ENCODE results near the gene KRTAP9-6.
"Not testable (repeated sequence)": the region's sequence is repeated elsewhere in the genome, so short reads cannot be mapped to it uniquely, and the experiment has no call there.

Gene KRTAP9-6, protein sequence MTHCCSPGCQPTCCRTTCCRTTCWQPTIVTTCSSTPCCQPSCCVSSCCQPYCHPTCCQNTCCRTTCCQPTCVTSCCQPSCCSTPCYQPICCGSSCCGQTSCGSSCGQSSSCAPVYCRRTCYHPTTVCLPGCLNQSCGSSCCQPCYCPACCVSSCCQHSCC

DNA sequence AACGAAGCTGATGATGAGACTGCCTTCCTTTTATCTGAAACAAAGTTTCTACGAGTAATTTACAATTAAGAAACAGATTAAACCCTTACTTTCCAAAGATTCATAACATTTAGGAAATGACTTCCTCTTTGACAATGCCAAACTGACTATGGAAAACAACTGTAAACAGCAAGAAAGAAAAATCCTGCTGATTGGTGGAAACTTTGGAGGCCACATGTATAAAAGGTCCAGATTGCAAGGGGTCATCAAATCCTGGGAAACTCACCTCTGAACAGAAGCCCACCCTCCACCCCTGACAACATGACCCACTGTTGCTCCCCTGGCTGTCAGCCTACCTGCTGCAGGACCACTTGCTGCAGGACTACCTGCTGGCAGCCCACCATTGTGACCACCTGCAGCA is at the start of gene KRTAP9-6:
Gene KRTAP9-6, plus strand, starts transcription at position 301 of the 400 bp plus-strand sequence. Its CDS starts 0 bp downstream, at position 301.
- no peak for DNase-seq (ENCODE audit: low read depth in 2 of 2)

DNA sequence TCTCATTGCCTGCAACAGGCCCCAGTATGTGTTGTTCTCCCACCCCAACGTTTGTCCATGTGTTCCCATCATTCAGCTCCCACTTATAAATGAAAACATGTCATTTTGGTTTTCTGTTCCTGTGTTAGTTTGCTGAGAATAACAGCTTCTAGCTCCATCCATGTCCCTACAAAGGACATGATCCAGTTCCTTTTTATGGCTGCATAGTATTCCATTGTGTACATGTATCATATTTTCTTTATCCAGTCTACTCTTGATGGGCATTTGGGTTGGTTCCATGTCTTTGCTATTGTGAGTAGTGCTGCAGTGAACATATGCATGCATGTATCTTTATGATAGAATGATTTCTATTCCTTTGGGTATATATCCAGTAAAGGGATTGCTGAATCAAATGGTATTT is 49.5 kb upstream of the KRTAP9-6 start:
- no peak for DNase-seq (ENCODE audit: low read depth in 2 of 2)

DNA sequence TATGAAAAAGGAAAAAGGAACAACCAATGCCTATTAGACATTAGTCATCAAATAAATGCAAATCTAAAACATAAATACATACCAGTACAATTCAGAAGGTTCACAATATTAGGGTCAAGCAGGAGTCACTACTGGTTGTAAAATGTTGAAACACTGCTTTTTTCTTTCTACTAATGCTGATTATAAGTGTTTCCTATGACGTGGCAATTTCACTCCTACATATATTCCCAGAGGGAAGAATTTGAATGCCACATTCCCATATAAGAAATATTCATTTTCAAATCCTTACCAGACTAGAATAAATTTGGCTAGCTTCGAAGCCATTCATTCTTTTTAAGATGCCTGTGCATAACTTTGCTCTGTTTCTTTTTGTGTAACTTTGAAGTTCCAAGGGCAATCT is 41.4 kb upstream of the KRTAP9-6 start:
- DNase-seq (ENCODE audit: low read depth in 2 of 2): no peak

DNA sequence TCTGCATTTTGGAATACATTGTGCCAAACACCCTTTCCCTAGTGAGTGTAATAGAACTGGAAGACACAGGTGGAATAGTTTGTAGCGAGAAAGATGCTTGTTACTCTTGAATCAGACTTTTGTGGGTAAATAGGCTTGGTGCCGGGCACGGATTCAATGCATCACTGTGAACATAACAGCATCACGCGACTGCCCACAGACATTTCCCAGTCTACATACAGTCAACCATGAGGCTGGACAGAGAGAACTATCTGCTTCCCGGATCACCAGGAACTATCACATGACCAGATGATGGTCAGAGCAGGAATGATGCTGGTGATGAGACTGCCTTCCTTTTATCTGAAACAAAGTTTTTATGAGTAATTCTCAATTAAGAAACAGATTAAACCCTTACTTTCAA is 39.1 kb upstream of the KRTAP9-6 start:
- DNase-seq (ENCODE audit: low read depth in 2 of 2): no peak

DNA sequence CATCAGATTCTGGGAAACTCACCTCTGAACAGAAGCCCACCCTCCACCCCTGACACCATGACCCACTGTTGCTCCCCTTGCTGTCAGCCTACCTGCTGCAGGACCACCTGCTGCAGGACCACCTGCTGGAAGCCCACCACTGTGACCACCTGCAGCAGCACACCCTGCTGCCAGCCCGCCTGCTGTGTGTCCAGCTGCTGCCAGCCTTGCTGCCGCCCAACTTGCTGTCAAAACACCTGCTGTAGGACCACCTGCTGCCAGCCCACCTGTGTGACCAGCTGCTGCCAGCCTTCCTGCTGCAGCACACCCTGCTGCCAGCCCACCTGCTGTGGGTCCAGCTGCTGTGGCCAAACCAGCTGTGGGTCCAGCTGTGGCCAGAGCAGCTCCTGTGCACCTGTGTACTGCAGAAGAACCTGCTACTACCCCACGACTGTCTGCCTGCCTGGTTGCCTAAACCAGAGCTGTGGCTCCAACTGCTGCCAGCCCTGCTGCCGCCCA is 38.5 kb upstream of the KRTAP9-6 start, which contains the start of gene KRTAP9-2:
Gene KRTAP9-2, plus strand, starts transcription at position 51 of the 498 bp plus-strand sequence. Its CDS starts 7 bp downstream, at position 58.
- not testable (repeated sequence) for DNase-seq (ENCODE audit: low read depth in 2 of 2)

DNA sequence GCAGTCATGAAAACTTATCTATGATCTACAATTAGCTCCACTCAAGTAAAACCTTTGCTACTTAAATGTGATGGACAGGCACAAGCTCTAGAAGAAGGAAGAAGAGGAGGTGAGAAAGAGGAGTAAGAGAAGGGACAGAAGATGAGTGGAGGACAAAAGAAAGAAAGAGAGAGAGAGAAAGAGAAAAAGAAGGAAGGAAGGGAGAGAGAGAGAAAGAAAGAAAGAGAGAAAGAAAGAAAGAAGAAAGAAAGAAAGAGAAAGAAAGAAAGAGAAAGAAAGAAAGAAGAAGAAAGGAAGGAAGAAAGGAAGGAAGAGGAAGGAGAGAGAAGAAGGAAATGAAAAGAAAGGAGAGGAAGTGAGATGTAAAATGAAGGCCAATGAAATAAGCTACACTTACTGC is 35.1 kb upstream of the KRTAP9-6 start:
- DNase-seq (ENCODE audit: low read depth in 2 of 2): no peak

DNA sequence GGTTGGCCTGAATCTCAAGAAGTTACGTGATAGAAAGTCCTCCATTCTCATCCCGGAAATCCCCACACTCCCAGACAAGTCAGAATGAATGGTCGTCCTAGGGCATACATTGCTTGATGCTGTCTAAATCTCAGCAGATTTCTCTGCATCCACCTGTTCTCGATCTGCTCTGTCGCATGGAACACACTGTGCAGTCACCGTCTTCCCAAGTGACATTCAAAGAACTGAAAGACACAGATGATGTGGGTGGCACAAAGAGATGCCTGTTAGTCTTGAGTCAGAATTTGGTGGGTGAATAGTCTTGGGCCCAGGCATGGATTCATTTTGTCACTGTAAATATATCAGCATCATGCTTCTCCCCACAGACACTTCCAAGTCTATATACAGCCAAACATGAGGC is 33.4 kb upstream of the KRTAP9-6 start:
- no peak for DNase-seq (ENCODE audit: low read depth in 2 of 2)

DNA sequence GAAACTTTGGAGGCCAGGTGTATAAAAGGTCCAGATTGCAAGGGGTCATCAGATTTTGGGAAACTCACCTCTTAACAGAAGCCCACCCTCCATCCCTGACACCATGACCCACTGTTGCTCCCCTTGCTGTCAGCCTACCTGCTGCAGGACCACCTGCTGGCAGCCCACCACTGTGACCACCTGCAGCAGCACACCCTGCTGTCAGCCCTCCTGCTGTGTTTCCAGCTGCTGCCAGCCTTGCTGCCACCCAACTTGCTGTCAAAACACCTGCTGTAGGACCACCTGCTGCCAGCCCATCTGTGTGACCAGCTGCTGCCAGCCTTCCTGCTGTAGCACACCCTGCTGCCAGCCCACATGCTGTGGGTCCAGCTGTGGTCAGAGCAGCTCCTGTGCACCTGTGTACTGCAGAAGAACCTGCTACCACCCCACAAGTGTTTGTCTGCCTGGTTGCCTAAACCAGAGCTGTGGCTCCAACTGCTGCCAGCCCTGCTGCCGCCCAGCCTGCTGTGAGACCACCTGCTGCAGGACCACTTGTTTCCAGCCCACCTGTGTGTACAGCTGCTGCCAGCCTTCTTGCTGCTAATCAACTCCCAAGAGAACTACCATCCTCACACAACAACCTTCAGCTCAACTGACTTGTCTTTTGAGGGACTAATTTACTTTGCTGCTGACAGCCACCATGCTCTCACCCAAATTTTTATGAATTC is 32.6 kb upstream of the KRTAP9-6 start, which contains the start of gene KRTAP9-3:
Gene KRTAP9-3, plus strand, starts transcription at position 51 of the 707 bp plus-strand sequence. Its CDS starts 53 bp downstream, at position 104.
- not testable (repeated sequence) for DNase-seq (ENCODE audit: low read depth in 2 of 2)

DNA sequence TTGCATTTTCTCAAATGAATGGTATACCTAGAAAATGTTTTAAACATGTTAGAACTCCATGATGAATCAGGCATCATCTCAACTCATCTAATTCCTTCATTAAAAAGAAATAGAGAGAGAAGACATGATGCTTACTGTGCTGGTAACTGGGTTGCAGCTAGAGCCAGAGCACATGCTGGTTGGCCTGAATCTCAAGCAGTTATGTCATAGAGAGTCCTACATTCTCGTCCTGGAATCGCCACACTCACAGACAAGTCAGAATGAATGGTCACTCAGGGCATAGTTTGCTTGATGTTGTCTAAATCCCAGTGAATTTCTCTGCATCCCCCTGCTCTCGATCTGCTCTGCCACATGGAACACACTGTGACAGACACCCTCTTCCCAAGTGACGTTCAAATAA is 28.1 kb upstream of the KRTAP9-6 start:
- DNase-seq (ENCODE audit: low read depth in 2 of 2): not testable (repeated sequence)

DNA sequence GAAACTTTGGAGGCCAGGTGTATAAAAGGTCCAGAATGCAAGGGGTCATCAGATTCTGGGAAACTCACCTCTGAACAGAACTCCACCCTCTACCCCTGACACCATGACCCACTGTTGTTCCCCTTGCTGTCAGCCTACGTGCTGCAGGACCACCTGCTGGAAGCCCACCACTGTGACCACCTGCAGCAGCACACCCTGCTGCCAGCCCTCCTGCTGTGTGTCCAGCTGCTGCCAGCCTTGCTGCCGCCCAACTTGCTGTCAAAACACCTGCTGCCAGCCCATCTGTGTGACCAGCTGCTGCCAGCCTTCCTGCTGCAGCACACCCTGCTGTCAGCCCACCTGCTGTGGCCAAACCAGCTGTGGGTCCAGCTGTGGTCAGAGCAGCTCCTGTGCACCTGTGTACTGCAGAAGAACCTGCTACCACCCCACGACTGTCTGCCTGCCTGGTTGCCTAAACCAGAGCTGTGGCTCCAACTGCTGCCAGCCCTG is 27.2 kb upstream of the KRTAP9-6 start, which contains the start of gene KRTAP9-8:
Gene KRTAP9-8, plus strand, starts transcription at position 51 of the 489 bp plus-strand sequence. Its CDS starts 53 bp downstream, at position 104.
- not testable (repeated sequence) for DNase-seq (ENCODE audit: low read depth in 2 of 2)

DNA sequence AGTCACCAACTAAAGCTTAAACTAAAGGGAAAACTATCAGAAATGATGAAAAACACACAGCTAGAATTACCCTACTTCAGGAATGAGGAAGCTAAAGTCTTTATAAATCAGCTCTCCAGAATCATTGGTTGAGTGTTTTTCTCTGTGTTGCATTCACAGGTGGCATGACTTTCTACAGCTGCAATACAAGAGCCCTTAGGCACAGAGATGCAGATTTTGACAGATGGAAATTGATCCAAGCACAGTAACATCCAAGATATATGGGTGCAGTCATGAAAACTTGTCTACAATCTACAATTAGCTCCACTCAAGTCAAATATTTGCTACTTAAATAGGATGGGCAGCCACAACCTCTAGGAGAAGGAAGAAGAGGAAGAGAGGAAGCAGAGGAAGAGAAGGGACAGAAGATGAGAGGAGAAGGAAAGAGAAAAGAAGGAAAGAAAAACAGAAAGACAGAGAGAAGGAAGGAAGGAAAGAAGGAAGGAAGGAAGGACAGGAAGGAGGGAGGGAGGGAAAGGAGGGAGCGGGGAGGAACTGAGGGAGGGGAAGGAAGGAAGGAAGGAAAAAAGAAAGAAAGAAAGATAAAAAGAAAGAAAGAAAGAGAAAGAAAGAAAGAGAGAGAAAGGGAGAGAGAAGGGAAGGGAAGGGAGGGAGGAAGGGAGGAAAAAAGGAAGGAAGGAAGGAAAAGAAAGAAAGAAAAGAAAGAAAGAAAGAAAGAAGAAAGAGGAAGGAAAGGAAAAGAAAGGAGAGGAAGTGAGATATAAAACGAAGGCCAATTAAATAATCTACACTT is 18.0 kb upstream of the KRTAP9-6 start:
- DNase-seq (ENCODE audit: low read depth in 2 of 2): not testable (repeated sequence)

DNA sequence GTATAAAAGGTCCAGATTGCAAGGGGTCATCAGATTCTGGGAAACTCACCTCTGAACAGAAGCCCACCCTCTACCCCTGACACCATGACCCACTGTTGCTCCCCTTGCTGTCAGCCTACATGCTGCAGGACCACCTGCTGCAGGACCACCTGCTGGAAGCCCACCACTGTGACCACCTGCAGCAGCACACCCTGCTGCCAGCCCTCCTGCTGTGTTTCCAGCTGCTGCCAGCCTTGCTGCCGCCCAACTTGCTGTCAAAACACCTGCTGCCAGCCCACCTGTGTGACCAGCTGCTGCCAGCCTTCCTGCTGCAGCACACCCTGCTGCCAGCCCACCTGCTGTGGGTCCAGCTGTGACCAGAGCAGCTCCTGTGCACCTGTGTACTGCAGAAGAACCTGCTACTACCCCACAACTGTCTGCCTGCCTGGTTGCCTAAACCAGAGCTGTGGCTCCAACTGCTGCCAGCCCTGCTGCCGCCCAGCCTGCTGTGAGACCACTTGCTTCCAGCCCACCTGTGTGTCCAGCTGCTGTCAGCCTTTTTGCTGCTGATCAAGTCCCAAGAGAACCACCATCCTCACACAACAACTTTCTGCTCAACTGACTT is 15.4 kb upstream of the KRTAP9-6 start, which contains the start of gene KRTAP9-4:
Gene KRTAP9-4, plus strand, starts transcription at position 51 of the 604 bp plus-strand sequence. Its CDS starts 34 bp downstream, at position 85.
- not testable (repeated sequence) for DNase-seq (ENCODE audit: low read depth in 2 of 2)

DNA sequence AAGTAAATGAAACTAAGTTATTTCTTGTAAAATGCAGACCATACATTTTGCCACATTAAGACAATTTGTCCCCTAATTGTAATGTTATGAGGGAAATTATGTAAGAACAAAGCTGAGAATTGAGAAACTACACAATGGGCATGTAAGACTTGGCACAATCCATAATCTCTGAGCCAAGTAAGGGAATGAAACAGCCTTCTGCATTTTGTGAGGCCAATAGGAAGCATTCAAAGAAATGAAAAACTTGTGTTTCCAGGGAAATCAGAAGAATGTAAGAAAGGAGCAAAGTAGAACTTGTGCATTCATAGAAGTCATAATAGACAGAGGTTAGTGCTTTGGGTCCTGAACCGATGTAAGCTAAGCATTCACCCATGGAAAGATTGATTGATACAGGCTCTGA is 13.9 kb upstream of the KRTAP9-6 start:
- no peak for DNase-seq (ENCODE audit: low read depth in 2 of 2)

DNA sequence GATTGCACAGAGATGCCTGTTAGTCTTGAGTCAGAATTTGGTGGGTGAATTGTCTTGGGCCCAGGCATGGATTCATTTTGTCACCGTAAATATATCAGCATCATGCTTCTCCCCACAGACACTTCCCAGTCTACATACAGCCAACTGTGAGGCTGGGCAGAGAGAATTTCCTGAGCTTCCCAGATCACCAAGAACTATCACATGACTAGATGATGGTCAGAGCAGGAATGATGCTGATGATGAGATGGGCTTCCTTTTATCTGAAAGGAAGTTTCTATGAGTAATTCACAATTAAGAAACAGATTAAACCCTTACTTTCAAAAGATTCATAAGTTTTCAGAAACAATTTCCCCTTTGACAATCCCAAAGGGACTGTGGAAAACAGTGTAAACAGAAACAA is 10.3 kb upstream of the KRTAP9-6 start:
- no peak for DNase-seq (ENCODE audit: low read depth in 2 of 2)

DNA sequence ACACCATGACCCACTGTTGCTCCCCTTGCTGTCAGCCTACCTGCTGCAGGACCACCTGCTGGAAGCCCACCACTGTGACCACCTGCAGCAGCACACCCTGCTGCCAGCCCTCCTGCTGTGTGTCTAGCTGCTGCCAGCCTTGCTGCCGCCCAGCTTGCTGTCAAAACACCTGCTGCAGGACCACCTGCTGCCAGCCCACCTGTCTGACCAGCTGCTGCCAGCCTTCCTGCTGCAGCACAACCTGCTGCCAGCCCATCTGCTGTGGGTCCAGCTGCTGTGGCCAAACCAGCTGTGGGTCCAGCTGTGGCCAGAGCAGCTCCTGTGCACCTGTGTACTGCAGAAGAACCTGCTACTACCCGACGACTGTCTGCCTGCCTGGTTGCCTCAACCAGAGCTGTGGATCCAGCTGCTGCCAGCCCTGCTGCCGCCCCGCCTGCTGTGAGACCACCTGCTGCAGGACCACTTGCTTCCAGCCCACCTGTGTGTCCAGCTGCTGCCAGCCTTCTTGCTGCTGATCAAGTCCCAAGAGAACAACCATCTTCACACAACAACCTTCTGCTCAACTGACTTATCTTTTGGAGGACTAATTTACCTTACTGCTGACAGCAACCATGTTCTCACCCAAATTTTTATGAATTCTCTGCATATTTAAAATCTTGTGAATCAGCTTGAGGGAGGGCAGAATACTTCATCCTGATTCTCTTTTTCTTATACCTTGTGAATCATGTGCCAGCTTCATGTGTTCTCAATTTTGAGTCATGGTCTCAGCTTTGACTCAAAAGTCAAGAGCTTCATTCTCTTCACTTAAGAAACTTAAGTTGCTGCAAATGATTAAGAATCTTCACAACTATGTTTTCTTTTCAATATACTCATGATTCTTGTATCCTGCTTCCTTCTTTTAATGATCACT is 9.5 kb upstream of the KRTAP9-6 start, which contains the start of gene KRTAP9-9:
Gene KRTAP9-9, plus strand, starts transcription at position 4 of the 910 bp plus-strand sequence.
- DNase-seq (ENCODE audit: low read depth in 2 of 2): not testable (repeated sequence)

DNA sequence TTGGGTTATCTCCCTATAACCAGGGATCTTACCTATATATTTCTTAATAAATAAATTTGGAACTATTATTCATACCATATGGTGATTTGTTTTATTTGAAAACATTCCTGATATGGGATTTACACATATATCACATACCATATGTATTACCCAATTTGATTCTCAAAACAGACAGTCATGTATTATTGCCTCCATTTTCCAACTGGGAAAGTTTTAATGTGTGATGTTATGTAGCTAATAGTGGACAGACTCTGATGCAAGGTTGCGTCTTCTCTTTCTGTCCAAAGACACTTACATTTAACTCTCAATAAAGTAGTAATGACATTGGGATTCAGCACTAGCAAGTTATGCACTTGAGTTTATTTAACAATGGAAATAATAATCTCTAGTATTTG is 8.9 kb upstream of the KRTAP9-6 start:
- DNase-seq (ENCODE audit: low read depth in 2 of 2): no peak

DNA sequence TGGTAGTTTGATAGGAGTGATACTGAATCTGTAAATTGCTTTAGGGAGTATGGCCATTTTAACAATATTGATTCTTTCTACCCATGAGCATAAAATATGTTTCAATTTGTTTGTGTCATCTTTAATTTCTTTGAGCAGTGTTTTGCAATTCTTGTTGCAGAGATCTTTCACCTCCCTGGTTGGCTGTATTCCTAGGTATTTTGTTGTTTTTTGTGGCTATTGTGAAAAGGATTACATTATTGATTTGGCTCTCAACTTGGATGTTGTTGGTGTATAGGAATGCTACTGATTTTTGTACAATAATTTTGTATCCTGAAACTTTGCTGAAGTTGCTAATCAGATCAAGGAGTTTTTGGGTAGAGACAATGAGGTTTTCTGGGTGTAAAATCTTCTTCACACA is 6.8 kb upstream of the KRTAP9-6 start:
- DNase-seq (ENCODE audit: low read depth in 2 of 2): no peak

DNA sequence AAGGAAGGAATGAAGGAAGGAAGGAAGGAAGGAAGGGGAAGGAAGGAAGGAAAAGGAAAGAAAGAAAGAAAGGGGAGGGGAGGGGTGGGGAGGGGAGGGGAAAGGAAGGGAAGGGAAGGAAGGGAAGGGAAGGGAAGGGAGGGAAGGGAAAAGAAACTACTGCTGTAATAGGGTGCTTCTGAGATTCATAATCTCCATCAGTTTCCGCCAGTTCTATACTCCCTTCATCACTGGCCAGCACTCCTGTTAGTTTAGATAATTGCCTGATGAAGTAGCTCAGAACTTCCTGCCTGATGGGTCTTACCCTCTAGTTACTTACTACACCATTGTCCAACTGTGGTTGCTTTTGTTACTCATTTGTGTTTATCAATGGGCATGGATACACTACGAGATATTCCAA is 2.0 kb upstream of the KRTAP9-6 start:
- no peak for DNase-seq (ENCODE audit: low read depth in 2 of 2)

DNA sequence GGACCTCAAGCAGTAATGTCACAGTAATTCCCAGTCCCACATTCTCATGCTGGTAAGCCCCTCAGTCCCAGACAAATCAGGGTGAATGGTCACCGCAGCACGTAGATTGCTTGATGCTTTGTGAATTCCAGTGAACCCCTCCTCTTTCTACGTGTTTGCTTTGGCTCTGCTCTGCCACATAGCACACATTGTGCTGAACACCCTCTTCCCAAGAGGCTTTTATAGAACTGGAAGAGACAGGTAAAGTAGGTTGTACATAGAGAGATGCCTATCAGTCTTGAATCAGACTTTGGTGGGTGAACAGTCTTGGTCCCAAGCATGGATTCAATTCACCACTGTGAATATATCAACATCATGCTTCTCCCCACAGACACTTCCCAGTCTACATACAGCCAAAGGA is 579 bp upstream of the KRTAP9-6 start:
- no peak for DNase-seq (ENCODE audit: low read depth in 2 of 2)

DNA sequence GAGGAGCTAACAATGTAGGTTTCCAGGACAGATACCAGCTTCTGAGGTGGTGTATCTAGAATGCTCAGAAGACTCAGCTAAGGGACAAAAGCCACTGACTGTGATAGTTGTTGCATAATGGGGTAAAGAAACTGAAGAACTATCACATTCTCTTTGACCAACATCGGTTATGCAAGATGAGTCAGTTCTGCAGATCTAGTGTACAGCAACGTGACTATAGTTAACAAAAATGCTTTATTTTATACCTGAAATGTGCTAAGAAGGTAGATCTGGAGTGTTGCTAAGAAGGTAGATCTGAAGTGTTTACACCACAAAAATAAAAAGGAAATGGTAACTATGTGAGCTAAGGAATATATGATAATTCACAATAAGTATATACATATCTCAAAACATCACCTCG is 2.5 kb downstream of the KRTAP9-6 start:
- no peak for DNase-seq (ENCODE audit: low read depth in 2 of 2)
